GM10847 (cell line): ENCODE measurements around the gene FGF14.

ENCODE experiments used
- POLR2A ChIP-seq: IDR thresholded peaks from 2 replicates; pipeline ENCODE4 v1.6.1; 2011; ENCODE audit not compliant: insufficient read length; ENCODE audit errors: extremely low read depth

Gene FGF14

DNA sequence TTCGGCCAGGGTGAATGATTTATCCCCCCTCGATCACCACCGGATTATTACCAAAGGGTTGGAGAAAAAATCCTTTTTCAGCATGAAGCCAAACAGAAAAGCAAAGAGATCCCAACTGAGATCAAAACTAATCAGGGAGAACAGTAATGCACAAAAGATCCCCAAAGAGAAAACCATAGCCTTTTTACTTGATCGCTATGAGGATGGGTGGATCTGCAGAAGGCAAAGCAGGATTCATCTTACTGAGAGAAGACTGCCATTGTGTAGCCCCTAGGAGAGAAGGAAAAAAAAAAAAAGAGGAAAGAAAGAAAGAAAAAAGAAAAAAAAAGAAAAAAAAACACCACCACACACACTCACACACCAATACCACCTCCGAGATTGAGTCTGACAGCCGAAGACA lies at the start of gene FGF14:
TSS of gene FGF14 (minus strand) at position 283 of the 400 bp plus-strand sequence.
- TF ChIP-seq POLR2A = no peak

- TF ChIP-seq POLR2A = no peak
These were observed 41.4 kb upstream of the FGF14 start for GRCh38 chr13:102443249-102443648.

DNA sequence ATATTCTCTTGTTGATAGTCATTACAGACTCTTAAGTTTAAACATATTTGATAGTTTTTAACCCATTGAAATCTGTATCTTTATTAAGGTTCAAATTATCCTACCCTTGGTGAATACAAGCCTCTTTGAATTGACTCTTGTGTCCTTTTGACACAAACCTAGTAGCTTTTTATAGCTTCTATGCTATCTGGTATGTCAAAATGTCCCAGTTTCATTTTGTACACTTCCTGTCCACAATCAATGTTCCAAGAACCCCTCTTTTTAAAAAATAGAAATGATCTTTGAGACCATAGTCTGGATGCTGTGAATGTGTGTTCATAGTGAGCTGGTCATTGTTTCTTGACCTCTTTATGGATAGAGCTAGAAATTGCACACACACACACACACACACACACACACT lies 39.2 kb upstream of the FGF14 start:
- TF ChIP-seq POLR2A = no peak

GRCh38 chr13:102440259-102440936 lies 38.5 kb upstream of the FGF14 start:
- no peak for TF ChIP-seq POLR2A

DNA sequence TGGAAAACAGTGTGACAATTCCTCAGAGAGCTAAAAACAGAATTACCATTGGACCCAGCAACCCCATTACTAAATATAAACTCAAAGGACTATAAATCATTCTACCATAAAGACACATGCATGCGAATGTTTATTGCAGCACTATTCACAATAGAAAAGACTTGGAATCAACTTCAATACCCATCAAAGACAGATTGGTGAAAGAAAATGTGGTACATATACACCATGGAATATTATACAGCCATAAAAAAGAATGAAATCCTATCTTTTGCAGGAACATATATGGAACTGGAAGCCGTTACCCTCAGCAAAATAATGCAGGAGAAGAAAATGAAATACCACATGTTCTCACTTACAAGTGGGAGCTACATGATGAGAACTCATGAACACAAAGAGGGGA lies 20.8 kb upstream of the FGF14 start:
- TF ChIP-seq POLR2A = no peak

GRCh38 chr13:102405499-102406100 lies 3.8 kb upstream of the FGF14 start:
- no peak for TF ChIP-seq POLR2A

- TF ChIP-seq POLR2A = no peak
These were observed 442 bp upstream of the FGF14 start for GRCh38 chr13:102402290-102402689.

DNA sequence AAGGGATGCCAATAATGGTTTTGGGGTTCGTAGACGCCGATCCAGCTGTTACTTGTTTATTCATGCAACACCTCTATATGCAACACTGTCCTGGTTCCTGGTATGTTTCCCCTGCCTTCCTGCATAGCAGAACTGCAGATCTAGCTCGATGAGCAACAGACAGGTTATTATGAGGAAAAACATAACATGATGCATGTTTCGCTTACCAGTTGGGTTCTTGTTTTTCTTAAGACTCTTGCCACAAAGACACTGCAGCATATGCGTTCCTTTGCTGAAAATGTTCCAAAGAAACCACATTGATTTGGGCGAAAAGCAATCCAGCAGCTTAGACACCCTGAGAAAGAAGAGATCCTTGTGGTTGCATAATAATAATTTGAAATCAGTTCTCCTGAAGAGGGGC lies 583 bp downstream of the FGF14 start:
- no peak for TF ChIP-seq POLR2A

- no peak for TF ChIP-seq POLR2A
These were observed 1.1 kb downstream of the FGF14 start for GRCh38 chr13:102400675-102401145.

DNA sequence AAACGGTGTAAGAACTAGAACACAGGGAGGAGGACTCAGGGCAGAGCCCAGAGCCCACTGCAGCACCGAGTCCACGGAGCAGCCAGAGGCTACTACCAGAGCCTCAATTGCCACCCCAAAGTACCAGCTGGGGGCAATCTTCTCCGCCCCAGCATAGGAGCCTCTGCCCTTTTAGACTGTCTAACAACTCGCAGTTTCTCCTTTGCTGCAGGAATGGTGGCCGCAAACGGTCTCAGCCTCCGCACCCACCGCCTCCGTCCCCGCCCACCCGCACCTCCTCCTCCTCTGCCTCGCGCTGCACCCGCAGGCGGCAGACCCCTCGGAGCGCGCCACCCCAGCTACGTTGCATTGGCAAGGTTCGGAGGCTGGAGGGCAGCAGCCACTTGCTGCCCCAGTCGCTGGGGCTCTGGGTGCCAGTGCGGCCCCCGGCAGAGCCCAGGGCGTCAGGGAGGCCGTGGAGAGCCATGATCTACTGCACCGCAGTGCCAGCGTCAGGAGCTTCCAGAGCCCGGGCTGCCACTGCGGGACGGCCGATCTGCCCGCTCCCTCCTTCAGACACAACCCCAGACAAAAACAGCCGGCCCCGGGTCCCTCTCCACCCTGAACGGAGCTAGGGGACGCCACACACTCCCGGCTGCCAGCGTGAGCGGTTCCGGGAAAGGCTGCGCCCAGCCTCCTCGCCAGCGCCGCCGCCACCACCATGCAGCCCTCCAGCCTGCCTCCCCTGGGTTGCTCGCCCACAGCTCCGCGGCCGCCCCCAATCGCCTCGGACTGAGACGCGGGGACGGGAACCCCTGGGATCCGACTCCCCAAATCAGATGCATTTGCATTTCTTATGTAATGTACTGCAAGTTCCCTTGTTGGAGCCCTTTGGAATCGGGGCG lies 1.8 kb downstream of the FGF14 start:
- no peak for TF ChIP-seq POLR2A

- no peak for TF ChIP-seq POLR2A
These were observed 5.9 kb downstream of the FGF14 start for GRCh38 chr13:102395939-102396338.

DNA sequence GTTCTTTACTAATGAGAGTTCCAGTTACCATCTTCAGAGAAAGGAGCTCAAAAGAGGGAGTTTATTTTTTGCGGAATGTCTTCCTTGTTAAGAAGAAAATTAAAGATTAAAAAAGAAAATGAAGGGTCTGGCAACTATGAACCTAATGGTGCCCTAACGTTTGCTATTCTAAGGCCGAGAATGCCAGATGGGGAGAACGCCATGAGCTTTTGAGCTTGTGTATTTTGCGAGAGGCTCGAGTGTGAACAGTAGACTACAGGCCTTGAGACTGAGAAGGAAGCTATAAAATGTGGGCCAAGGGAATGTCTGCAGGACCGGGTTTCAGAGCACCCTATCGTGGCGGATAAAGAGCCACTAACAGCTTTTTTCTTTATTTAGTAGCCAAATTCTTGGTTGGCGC lies 6.7 kb downstream of the FGF14 start:
- no peak for TF ChIP-seq POLR2A

DNA sequence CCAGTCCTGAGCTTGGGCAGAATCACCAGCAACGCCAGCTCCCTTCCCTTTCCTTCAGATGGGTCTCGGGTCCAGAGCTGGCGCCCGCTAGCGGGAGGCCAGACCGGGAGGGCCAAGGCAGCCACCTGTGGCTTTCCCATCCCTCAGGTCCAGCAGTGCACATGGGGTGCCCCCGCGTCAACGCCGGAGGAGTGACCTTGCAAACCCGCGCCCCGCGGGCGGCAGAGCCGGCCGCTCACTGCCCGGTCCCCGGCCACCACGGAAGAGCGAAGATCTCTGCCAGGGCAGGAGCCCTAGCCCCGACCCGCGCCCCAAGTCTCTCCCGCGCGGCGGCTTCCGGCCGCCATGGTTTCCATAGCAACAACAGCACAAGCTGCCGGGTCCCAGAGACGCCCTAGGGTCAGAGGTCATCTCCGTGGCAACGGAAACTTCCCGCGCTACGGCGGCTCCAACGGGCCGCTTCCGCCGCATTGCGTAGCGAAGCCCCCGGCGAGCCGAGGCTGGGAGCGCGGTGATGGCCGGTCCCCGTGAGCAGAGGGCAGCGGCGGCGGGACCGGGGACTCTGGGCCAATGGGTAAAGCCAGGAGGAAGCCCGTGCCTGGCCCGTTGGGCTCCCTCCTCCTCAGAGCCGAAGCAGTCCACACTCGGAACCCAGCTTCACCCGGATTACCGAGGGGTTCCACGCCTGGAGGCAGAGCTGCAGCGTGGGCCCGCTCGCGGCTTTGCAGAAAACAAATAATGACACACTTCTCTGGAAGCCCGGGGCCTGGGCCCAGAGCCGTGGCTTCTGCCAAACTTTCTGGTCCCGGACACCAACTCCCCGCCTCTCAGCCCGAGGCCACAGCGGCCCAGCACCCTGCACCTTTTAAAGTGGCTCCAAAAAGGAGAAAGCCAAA lies 7.4 kb downstream of the FGF14 start:
- peak; percentile 48 for TF ChIP-seq POLR2A

- TF ChIP-seq POLR2A = no peak
These were observed 9.2 kb downstream of the FGF14 start for GRCh38 chr13:102392481-102393209.

GRCh38 chr13:102386461-102386860 lies 15.4 kb downstream of the FGF14 start:
- TF ChIP-seq POLR2A = no peak

- no peak for TF ChIP-seq POLR2A
These were observed 21.8 kb downstream of the FGF14 start for GRCh38 chr13:102380012-102380411.
